H1 (cell line): Measurements from ENCODE around the gene TBK1. TPM values are rescaled to one million over a fixed set of nuclear protein-coding genes. Genes with fewer than 3 reads are reported as not detected.

Experiments used
- HDAC2 ChIP-seq, 2 experiments: fragments of 300-600 bp in 1 of 2; sonication (generic) in 1 of 2; IDR thresholded peaks; 2 replicates each; pipeline ENCODE4 v1.6.1; 2011 to 2012; ENCODE audit warnings: low read depth in 2 of 2, low read length in 2 of 2, mild to moderate bottlenecking in 2 of 2, moderate library complexity in 2 of 2, borderline replicate concordance in 1 of 2, inconsistent platforms in 1 of 2
- POLR2AphosphoS5 ChIP-seq: IDR thresholded peaks from 2 replicates; pipeline ENCODE4 v1.6.1; 2011; ENCODE audit warnings: low read depth, low read length
- polyA plus RNA-seq, 7 experiments: library from polyadenylated mRNA; depleted of rRNA in 3 of 7; stranded (reverse) in 5 of 7; unstranded in 2 of 7; fragments of >200 nt in 5 of 7; fragments of 200-250 nt in 2 of 7; gene quantifications; 1 replicate in 5 of 7; 2 replicates in 1 of 7; 4 replicates in 1 of 7; pipeline versions ENCODE4 v1.2.1 to v1.2.3, GENCODE V29; 2011 to 2013; ENCODE audit warnings: missing spikeins in 2 of 7, mixed read lengths in 2 of 7
- total RNA-seq: library from RNA; stranded (reverse); fragmentation: NEBNext Ultra II Directional; extraction: Animal tissue kit (Norgen Biotek cat#: 25700); gene quantifications from 2 replicates; pipeline ENCODE4 v1.2.1, GENCODE V29; 2021

Gene TBK1
- total and polyA plus RNA-seq, 2 of the 8 experiments (the other 6 are each of a cell fraction or from before 2014, with no cell fraction given), result 5.3 to 20.4 TPM

GRCh38 chr12:64534672-64535199 lies 82.8 kb downstream of the TBK1 start (continued):
- no peak for TF ChIP-seq HDAC2 (IDR thresholded peaks at IDR 0.05; ENCODE audit: borderline replicate concordance in 1 of 2, low read depth in 2 of 2, low read length in 2 of 2)
- TF ChIP-seq POLR2AphosphoS5, result no peak
